Peyer's patch (tissue), 4 donors: ENCODE results near the gene KANSL1.

Source experiments
- POLR2A ChIP-seq, 2 donors: fragments of 450-650 bp; IDR thresholded peaks; one replicate each; pipeline ENCODE4 v1.5.1; 2017; ENCODE audit warnings: antibody characterized with exemption in 2 of 2, mild to moderate bottlenecking in 2 of 2, moderate library complexity in 2 of 2
- TF ChIP-seq, protein P1 (sequence below), 6 experiments: fragments of 450-650 bp in 4 of 6; fragments of 200-600 bp in 2 of 6; sonication (generic) in 1 of 6; IDR thresholded peaks; one replicate each; pipeline ENCODE4 v1.5.1; 2017 to 2019; ENCODE audit warnings: antibody characterized with exemption in 6 of 6, mild to moderate bottlenecking in 3 of 6, moderate library complexity in 1 of 6

DNA sequence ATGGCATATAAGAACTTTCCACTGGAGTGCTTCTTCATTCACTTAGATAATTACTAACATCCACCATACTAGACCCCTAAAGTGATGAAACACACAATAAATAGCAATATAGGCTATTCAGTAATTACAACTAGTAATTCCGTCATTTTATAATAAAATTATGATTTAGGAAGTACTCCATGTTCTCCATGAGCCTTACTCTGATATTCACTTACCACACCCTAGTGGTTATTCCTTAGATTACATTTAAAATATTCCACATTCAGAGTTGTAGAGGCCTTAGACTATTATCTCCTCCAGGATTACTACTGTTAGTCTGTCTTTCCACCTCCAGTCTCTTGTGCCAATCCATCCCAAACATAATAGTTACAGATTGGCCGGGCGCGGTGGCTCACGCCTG, 131.8 kb downstream of the KANSL1 start:
- no peak for TF ChIP-seq POLR2A (IDR thresholded peaks at IDR 0.05)
- TF ChIP-seq, protein P1, sequence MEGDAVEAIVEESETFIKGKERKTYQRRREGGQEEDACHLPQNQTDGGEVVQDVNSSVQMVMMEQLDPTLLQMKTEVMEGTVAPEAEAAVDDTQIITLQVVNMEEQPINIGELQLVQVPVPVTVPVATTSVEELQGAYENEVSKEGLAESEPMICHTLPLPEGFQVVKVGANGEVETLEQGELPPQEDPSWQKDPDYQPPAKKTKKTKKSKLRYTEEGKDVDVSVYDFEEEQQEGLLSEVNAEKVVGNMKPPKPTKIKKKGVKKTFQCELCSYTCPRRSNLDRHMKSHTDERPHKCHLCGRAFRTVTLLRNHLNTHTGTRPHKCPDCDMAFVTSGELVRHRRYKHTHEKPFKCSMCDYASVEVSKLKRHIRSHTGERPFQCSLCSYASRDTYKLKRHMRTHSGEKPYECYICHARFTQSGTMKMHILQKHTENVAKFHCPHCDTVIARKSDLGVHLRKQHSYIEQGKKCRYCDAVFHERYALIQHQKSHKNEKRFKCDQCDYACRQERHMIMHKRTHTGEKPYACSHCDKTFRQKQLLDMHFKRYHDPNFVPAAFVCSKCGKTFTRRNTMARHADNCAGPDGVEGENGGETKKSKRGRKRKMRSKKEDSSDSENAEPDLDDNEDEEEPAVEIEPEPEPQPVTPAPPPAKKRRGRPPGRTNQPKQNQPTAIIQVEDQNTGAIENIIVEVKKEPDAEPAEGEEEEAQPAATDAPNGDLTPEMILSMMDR (IDR thresholded peaks at IDR 0.05): peak in 5 of 6 experiments; percentile 26 to 49 (median 42)
